HG02885 (cell line): ENCODE results near the gene GPI.
"Not testable (repeated sequence)": the region's sequence is repeated elsewhere in the genome, so short reads cannot be mapped to it uniquely, and the experiment has no call there.

ENCODE experiments used
- ATAC-seq: cut with Tn5 transposase; IDR thresholded peaks from one replicate; pipeline ENCODE4 v1.9.1; 2021; ENCODE audit warnings: mild to moderate bottlenecking; ENCODE audit not compliant: unreplicated experiment, poor library complexity

The GPI gene

DNA sequence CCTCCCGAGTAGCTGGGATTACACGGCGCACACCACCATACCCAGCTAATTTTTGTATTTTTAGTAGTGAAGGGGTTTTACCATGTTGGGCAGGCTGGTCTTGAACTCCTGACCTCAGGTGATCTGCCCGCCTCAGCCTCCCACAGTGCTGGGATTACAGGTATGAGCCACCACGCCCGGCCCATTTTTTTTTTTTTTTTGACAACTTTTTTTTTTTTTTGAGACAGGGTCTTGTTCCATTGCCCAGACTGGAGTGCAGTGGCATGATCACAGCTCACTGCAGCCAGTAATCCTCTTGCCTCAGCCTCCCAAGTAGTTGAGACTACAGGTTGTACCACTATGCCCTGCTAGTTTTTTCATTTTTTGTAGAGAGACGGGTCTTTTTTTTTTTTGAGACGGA, 35.8 kb downstream of the GPI start:
- not testable (repeated sequence) for ATAC-seq

DNA sequence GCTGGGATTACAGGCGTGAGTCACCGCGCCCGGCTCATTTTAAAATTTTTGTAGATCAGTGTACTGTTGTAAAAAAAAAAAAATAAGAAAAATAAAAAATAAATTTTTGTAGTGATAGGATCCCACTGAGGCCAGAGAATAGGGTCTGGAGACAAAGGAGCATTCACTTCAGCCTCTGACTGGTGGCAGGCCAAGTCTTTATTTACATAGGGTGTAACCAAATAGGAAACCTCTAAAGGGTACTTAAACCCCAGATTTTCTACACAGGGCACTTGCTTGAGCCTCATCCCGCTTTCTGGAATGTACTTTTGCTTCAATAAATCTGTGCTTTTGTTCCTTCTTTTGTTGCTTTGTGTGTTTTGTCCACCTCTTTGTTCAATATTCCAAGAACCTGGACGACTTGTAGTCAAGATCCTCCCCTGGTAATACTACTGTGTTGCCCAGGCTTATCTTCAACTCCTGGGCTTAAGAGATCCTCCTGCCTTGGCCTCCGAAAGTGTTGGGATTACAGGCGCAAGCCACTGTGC, 37.1 kb downstream of the GPI start:
- ATAC-seq, result no peak

DNA sequence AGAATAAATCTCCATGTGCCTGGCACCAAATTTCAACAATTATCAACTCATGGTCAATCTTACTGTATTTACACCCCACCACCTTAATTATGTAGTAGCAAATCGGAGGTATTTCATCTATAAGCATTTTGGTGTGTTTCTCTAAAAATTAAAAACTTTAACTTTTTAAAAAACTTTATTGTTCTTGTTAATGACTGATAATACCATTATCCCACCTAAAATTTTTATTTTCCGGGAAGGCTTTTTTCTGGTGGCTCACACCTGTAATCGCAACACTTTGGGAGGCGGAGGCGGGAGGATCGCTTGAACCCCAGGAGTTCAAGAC, 38.8 kb downstream of the GPI start:
- peak; percentile 17 for ATAC-seq

DNA sequence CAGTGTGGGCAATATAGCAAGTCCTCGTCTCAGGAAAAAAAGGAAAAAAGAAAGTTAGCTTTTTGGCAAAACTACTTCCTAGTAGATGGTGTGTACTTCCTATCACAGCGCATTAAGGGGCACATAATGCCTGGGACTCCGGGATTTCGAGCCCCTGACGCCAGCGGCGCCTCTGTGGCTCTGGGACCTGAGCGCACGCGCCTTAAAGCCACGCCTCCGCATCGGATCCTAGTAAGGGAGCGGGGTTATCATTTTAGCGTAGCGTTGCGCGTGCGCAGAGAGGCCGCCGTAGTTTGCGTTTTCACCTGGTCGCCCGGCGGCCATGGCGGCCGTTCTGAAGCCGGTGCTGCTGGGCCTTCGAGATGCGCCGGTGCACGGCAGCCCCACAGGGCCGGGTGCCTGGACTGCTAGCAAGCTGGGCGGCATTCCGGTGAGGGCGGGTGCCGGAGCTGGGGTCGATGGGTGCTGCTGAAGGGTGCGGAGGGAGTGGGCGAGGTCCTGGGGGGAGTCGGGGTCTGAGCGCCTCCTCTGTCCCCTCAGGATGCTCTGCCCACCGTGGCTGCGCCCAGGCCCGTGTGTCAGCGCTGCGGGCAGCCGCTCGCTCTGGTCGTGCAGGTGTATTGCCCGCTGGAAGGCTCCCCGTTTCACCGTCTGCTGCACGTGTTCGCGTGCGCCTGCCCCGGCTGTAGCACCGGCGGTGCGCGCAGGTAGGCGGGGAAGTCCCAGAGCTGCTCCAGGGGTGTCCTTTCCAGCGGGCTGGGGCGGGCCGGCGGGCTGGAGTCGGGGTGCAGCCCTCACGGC, 39.3 kb downstream of the GPI start, which contains the start of gene PDCD2L:
TSS of gene PDCD2L (plus strand) at position 291 of the 801 bp plus-strand sequence. CDS start at position 323, 32 bp downstream.
- peak; percentile 87 for ATAC-seq

DNA sequence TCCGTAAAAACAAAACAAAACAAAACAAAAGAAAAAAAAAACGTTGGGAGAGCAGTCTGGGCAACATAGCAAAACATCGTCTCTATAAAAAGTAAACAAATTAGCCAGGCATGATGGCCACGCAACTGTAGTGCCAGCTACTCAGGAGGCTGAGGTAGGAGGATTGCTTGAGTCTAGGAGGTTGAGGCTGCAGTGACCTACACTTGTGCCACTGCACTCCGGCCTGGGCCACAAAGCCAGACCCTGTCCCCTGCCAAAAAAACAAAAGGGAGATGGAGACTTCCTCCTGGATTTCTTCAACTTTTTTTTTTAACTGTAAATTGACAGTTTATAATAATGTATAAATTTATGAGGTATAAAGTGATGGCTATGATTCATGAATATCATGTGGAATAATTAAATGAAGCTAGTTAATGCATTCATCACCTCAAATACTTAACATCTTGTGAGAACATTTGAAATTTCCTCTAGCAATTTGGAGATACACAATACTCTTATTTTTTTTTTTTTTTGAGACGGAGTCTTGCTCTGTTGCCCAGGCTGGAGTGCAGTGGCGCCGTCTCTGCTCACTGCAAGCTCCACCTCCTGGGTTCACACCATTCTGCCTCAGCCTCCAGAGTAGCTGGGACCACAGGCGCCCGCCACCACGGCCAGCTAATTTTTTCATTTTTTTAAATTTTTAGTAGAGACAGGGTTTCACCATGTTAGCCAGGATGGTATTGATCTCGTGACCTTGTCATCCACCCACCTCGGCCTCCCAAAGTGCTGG, 41.1 kb downstream of the GPI start:
- no peak for ATAC-seq

DNA sequence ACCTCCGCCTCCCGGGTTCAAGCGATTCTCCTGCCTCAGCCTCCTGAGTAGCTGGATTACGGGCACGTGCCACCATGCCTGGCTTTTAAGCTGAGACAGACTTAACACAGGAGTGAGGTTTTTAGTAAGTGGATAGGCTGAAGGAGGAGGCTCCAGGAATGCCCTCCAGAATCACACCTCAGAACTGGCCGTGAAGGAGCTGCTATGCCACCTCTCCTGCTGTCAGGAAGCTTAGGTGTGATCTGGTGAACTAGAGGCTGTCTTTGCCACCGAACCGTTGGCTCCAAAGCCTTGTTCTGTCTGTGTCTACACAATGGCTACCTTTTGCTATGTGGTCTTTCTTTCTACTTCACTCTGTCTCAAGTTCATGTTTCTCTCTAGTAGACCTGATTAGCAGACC, 43.4 kb downstream of the GPI start:
- ATAC-seq, result no peak

DNA sequence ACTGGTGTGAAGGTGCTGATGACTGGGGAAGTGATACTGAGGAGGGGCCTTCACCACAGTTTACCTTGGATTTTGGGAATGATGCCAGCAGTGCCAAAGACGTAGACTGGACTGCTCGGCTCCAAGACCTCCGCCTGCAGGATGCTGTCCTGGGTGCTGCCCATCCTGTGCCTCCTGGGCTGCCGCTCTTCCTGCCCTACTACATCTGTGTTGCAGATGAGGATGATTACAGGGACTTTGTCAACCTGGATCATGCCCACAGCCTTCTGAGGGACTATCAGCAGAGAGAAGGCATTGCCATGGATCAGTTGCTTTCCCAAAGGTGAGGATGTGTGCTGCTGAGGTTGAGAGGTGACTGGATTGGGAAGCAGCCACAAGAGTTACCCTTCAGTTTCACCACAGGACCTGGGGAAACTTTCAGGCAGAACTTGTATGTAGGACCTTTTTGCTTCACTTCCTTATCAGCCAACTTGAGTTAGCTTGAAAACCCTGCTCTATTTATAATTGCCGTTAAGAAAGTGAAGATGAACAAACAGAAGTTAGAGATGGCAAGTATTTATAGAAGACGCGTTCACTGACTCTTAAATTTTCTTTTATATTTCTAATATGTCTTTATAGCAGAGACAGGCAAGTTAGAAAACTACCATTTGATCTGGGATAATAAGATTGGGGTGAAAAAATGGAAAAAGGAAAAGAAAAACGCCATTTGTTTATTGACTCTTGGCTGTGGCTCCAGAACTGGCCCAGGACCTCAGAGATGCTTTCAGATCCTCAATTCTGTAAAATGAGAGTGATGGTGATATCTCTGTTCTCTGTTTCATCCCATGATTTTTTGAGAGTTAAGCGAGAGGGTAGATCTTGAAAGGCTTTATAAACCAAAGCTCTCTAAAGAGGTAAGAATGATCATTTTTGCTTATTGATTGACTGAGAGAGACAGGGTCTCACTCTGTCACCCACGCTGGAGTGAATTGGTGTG, 44.5 kb downstream of the GPI start:
- ATAC-seq, result no peak

DNA sequence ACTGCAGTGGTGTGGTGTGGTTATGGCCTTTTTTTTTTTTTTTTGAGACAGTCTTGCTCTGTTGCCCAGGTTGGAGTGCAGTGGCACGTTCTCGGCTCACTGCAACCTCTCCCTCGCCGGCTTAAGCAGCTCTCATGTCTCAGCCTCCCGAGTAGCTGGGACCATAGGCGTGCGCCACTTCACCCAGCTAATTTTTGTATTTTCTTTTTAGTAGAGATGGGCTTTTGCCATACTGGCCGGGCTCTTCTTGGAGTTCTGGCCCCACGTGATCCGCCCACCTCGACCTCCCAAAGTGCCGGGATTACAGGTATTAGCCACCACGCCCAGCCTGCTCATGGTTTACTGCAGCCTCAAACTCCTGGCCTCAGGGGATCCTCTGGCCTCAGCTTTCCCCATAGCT, 46.2 kb downstream of the GPI start:
- ATAC-seq, result no peak

DNA sequence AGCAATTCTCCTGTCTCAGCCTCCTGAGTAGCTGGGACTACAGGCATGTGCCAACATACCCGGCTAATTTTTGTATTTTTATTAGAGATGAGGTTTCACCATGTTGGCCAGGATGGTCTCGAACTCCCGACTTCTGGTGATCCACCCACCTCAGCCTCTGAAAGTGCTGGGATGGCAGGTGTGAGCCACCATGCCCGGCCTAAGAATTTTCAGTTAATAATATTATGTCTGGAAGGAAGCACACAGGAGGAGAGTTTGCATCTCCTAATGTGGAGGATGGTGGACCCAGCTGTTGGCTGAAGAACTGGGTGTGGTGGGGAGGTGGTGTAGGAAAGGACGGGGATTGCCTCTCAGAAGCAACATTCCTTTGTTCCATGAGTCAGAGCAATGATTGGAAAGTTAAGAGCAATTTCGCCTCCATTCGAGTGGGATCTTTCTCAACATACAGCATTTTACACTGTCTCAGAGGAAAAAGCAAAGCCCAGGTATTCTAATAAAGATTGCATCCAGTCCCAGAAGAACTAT, 51.1 kb downstream of the GPI start:
- no peak for ATAC-seq

DNA sequence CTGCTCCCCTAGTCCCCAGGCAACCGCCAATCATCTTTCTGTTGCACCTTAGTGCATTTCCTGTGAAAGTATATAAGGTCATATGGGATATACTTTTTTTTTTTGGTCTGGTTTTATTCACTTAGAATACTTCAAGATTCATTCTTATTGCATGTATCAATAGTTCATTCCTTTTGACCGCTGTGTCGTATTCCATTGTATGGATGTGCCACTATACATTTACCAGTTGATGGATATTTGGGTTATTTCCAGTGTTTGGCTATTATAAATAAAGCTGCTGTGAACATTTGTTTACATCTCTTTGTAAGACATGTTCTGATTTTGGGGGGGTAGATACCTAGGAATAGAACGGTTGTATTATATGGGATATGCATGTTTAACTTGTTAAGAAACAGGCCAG, 53.3 kb downstream of the GPI start:
- ATAC-seq, result no peak

DNA sequence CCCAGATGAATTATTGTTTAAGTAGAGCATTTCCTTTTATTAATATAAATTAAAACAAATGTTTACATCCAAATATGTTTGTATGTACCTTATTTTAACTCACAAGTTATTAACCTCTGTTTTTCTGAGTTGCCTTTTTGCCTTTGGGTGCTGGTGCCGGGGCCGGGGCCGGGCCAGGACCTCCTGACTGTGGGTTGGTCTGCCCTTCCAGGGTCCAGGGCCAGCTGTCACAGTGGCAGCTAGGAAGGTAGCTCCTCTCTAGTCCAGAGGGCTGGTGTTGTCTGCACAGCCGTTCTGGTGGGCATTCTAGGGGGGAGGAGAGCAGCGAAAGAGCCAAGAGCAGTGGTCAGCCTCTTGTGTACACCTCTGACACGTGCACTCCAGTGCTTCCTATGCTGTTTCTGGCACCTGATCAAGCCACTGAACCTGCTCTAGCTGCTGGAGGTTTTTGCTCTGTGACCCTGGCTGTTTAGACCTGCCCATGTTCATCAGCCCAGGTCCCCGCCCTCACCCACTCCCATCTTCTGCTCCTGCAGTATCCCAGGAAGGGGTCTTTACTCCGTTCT, 61.2 kb downstream of the GPI start:
- no peak for ATAC-seq

DNA sequence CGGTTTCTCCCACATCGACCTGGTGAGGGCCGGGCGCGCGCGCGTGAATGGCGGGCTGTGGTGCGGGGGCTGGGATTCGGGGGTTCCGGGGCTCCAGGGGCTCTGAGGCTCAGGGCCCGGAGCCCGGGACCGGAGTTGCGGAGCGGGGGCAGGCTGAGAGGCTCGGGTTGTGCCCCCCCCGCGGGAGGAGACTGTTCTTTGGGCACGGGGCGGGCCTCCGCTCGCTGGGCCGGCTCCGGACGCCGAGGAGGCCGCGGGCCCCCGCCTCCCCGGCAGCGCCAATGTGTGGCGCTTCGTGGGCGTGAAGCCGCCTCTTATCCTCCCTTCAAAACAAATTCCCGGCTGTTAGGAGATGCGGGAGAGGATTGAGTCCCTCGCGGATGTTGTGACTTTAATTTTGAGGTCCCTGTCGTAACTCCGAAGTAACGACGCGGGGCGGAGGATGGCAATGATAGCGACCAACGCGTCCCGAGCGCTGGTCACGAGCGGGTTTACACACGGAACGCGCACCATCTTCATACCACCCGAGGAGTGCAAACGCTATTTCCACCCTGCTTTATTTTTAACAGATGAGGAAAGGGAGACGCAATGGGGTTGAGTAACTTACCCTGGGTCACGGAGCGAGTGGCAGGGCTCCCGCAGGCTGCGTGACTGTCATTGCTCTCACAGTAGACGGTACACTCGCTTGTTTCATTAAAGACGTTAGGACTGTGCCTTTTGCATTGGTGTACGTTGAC, 63.7 kb downstream of the GPI start:
- peak; percentile 53 for ATAC-seq

DNA sequence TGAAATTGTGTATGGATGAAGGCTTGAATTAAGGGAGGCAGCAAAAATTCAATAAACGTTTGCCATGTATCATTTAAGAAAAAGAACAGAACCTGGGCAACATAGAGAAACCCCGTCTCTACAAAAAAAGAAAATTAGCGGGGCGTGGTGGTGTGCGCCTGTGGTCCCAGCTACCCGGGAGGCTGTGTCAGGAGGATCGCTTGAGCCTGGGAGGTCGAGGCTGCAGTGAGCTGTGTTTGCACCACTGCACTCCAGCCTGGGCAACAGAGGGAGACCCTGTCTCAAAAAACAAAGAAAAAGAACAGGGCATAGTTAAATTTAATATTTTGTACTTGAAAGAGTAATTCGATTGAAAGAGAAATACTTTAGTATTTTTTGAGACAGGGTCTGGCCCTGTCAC, 64.6 kb downstream of the GPI start:
- no peak for ATAC-seq

DNA sequence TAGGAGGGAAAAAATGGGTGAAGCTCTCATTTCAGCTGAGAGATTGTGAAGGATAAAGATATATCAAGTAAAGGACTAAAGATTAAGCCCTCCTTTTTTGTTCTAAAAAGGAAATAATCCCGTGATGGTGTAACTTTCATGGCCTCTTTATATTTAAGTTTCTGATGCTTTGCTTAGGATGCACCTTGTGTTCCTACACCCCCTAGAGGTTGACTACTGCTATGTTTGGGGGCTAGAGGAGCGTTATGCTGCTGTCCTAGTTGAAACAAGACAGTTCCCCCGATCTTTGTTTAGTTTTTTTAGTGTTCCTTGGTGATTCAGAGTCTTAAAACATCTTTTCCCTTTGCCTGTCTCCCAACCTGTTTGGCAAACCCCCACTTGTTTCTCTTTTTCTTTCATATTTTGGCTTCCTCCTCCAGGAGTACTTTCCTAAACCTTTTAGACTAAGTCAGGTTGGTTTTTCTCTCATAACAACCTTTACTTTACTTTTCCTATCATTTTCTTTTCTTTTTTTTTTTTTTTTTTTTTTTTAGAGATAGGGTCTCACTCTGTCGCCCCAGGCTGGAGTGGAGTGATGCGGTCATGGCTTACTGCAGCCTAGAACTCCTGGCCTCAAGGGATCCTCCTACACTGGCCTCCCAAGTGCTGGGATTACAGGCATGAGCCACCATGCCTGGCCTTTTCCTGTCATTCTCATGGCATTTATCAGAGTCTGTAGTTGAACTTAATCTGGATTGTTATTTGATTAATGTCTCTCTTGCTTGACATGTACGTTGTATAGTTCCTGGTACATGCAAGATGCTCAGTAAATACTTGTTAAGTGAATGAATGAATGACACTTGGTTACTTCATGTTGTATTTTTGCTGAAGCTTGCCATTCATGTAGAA, 66.0 kb downstream of the GPI start:
- no peak for ATAC-seq

DNA sequence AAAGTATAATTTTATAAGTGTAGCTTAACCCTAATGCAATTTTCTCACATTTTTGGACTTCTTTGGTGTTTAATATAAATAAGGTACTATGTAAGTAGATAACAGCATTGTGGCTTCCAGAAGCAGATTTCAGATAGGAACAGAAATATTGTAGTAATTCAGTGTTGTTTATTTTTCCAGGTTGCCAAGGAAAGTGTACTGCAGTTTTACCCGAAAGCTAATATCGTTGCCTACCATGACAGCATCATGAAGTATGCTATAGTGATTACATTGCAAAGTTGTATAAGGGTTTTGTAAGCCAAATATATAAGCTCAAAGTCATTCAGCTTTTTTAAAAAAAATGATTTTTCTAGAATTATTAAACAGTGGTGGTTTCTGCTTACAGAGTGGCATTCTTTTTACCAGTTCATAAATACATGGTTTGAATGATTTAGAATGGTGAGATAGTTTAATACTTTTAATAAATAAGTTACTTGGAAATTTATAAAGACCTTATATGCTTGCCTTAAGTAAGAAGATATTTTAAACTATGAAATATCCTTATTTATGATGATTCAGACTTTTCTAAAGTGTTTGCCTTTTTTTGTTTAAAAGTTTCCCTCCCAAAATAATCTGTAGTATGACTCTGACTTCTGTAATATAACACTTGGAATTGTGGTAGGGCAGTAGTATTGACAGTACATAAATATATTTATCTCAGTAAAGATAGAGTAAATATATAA, 66.8 kb downstream of the GPI start:
- no peak for ATAC-seq

DNA sequence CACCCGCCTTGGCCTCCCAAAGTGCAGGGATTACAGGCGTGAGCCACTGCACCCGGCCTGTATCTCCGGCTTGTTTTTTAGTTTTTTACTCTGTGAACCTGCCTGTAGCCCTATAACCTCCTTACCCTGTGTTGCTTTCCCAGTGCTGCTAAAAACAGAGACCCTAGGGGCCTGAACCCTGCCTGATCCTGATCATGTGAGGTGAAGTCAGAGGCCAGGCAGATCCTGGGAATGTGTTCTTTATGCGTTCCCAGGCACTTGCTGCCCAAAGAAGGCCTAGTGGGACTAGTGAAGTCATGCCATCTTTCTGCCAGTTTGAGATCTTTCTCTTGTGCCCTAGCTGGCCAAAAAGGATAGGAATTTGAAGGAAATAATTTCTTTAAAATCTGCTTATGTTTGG, 67.8 kb downstream of the GPI start:
- no peak for ATAC-seq

DNA sequence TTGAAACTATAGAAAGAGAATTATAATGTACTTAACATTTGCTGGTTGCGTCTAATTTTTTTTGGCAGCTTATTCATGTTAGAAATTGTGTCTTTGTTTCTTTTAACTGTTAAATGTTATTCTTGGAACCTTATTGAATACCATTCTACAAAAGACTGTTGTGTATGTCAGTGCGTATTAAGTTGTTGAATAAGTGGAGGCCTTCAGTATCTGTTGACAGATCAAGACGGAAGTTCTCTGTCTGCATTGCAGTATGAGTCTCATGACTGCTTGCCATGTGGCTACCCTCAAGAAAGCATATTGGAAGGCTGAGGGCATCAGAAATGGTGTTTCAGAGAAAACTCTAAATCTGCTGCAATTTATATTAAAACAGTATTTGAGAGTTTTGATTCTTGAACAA, 71.7 kb downstream of the GPI start:
- no peak for ATAC-seq

DNA sequence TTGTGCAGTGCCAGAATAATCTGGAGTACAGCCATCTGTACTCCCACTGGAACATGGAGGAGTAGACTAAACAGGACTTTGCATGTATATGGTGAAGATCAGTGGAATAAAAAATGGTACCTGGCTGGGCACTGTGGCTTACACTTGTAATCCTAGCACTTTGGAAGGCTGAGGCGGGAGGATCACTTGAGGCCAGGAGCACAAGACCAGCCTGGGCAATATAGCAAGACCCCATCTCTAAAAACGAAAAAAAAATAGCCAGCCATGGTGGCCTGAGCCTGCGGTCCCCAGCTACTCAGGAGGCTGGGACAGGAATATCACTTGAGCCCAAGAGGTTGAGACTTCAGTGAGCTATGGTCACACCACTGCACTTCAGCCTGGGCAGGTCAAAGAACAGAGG, 83.2 kb downstream of the GPI start:
- no peak for ATAC-seq
